Measurements from ENCODE around the gene SF3B6.

- TF ChIP-seq POLR2AphosphoS5 (IDR thresholded peaks at IDR 0.05; ENCODE audit: low read depth) = no peak
- TF ChIP-seq CTCF (IDR thresholded peaks at IDR 0.05; ENCODE audit: insufficient read depth, low read length) = no peak
- no peak for TF ChIP-seq REST (IDR thresholded peaks at IDR 0.05; ENCODE audit: insufficient replicate concordance, low read depth)
- no peak for TF ChIP-seq GABPA (IDR thresholded peaks at IDR 0.05; ENCODE audit: low read depth)
- no peak for TF ChIP-seq SPI1 (IDR thresholded peaks at IDR 0.05; ENCODE audit: borderline replicate concordance, low read depth)
These were observed 1.4 kb upstream of the SF3B6 start for GRCh38 chr2:24077535-24077877.

All from HL-60 (cell line).